ENCODE measurements around the gene ATP5F1D. TPM values are rescaled to one million over a fixed set of nuclear protein-coding genes. Genes with fewer than 3 reads are reported as not detected.

The ATP5F1D gene
- total RNA-seq, 4 donors from 2014 or later = 47.9 to 118 (median 66.1) TPM

GRCh38 chr19:1240925-1241324 is 626 bp upstream of the ATP5F1D start:
- TF ChIP-seq, protein P1, sequence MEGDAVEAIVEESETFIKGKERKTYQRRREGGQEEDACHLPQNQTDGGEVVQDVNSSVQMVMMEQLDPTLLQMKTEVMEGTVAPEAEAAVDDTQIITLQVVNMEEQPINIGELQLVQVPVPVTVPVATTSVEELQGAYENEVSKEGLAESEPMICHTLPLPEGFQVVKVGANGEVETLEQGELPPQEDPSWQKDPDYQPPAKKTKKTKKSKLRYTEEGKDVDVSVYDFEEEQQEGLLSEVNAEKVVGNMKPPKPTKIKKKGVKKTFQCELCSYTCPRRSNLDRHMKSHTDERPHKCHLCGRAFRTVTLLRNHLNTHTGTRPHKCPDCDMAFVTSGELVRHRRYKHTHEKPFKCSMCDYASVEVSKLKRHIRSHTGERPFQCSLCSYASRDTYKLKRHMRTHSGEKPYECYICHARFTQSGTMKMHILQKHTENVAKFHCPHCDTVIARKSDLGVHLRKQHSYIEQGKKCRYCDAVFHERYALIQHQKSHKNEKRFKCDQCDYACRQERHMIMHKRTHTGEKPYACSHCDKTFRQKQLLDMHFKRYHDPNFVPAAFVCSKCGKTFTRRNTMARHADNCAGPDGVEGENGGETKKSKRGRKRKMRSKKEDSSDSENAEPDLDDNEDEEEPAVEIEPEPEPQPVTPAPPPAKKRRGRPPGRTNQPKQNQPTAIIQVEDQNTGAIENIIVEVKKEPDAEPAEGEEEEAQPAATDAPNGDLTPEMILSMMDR (IDR thresholded peaks at IDR 0.05; ENCODE audit: low read depth) = no peak

GRCh38 chr19:1243768-1244692 is 2.5 kb downstream of the ATP5F1D start:
- TF ChIP-seq, protein P1 (IDR thresholded peaks at IDR 0.05; ENCODE audit: low read depth) = no peak

GRCh38 chr19:1244693-1245451 is 3.3 kb downstream of the ATP5F1D start:
- TF ChIP-seq, protein P1 (IDR thresholded peaks at IDR 0.05; ENCODE audit: low read depth) = no peak

DNA sequence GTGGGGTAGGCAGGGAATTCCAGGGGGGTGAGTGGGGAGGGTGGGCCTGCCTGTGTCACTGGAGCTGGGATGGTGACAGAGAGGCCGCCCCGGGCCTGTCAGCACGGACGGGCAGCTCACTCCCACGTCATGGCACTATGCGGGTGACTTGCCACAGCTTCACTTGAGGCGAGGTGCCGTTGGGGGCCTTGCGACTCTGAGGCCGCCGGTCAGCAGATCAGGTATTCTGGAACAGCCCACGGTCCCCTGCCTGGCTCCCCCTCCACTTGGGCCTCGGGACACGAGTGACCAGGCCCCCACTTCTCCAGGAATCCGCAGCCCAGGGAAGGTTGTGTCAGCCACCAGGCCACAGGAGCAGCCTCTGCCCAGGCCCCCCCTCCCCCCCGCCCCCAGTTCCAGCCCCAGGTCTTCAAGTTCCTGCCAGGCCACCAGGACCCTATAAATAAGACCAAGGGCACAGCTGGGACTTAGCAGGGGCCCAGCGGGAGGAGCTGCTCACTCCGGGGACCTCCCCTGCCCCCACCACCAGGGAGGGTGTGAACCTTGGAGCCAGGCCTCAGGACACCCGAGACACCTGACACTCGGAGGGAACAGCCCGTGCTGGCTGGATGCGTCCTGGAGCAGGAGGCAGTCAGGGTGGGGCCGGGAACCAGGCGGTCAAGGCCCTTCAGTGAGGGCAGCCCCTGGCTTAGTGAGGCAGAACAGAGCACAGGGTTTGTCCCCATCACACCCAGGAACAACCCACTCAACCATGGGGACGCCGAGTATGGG is 4.1 kb downstream of the ATP5F1D start:
- TF ChIP-seq, protein P1 (IDR thresholded peaks at IDR 0.05; ENCODE audit: low read depth) = no peak

DNA sequence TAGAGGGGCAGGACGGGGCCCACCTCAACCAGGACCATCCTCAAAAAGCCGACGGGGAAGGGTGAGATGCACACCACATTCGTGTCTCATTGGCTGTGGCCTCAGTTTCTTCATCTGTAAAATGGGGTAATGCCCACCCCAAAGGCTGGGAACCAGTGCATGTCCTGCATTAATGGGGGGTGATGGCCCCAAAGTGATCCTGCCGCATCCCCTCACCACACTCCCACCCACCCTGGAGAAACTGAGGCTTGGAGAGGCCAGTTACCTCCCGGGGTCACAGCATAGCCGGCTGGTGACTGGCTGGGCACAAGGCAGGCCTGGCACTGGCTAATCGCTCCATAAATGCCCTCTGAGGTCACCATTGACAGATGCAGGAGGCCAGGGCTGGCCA is 6.2 kb downstream of the ATP5F1D start:
- TF ChIP-seq, protein P1 (IDR thresholded peaks at IDR 0.05; ENCODE audit: low read depth) = no peak

- TF ChIP-seq, protein P1 (IDR thresholded peaks at IDR 0.05; ENCODE audit: low read depth) = no peak
Observed at GRCh38 chr19:1248139-1248785, 6.7 kb downstream of the ATP5F1D start, which contains the start of gene MIDN. Gene MIDN (plus strand): TSS chr19:1248583. CDS start chr19:1250297, 1,714 bp downstream.
